HG02798 (cell line): ENCODE measurements around the gene BANP.
"Not testable (repeated sequence)": the region's sequence is repeated elsewhere in the genome, so short reads cannot be mapped to it uniquely, and the experiment has no call there.

Experiments
- ATAC-seq: cut with Tn5 transposase; IDR thresholded peaks from one replicate; pipeline ENCODE4 v1.9.1; 2021; ENCODE audit warnings: mild to moderate bottlenecking; ENCODE audit not compliant: unreplicated experiment, poor library complexity

The BANP gene

DNA sequence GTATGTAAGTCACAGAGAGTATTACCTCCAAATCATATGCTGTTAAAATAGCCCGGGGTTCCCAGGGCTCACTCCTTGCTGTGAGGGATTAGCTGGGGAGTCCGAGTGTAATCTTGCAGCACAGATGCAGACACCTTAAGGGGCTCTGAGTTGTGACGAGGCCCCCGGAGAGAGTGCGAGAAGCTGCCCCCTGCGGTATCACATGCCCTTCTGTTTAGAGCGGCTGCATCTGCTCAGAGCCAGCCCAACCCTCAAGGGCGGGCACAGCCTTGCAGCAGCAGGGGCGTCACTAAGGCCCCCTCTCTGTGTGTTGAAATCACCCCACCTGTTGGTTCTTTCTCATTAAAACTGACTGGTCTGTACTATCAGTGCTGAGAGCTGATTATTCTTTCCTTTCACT, 37.4 kb downstream of the BANP start:
- not testable (repeated sequence) for ATAC-seq

DNA sequence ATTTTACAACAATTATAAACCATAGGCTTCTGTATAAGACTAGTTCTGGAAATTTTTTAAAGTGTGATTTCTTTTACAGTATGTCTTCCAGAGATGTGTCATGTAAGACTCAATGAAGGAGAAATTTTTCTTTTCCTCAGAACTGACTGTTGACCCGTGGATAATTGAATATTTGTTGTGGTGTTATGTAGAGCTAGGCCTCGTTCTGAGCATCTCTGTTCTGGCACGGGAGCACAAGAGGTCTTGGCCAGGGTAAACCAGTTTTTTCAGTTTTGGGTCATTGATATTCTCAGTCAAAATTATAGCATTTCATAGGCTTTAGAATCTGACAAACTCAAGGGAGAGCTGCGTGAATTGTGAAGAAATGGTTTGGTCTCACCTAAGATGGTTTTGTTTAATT, 39.0 kb downstream of the BANP start:
- ATAC-seq, result not testable (repeated sequence)

DNA sequence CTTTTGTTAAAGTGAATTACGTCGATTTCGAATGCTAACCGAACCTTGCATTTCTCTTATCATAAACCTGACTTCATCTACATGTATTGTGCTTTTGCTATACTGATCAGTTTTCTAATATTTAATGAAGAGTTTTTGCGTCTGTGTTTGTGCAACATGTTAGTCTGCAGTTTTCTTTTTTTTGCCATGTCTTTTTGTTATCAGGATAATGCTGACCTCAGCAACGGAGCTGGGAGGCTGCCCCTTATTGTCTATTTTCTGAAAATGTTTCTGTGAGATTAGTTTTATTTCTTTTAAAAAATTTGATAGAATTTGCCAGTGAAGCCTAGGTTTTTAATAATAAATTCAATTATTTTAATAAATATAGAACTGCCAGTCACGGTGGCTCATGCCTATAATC, 40.9 kb downstream of the BANP start:
- not testable (repeated sequence) for ATAC-seq

DNA sequence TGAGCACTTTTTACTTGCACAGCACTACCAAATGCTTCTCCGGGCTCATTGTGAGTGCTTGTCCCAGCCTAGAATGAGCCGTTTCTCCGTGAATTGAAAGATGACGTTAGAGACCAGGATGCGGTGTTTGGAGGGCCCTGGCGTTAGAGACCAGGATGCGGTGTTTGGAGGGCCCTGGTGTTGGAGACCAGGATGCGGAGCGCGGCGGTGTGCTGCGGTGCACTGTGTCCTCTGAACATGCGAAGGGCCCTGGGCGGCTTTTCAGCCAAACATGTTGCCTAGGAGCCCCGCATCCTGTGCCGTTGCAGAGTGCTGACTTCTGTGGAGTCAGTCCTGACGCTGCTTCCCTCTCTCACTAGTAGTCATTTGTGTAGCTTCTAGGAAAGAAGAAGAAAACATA, 42.7 kb downstream of the BANP start:
- ATAC-seq, result no peak

DNA sequence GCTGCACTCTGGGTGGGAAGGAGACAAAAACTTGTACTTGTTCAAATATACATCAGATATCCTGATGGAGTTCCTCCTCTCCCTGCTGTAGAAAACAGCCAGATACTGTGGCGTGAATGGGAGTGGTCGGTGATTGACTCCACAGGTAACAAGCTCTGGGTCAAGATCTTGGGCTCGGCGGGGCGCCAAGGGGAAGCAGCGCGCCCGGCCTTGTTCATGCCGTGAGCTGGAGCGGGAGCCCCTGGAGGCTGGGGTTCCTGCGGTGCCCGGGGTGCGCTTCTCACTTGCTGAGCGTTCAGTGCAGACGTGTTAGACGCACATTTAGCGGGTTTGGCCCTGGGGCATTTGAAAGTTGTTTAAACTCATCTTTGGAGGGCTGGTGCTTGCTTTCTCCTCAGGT, 44.4 kb downstream of the BANP start:
- no peak for ATAC-seq

DNA sequence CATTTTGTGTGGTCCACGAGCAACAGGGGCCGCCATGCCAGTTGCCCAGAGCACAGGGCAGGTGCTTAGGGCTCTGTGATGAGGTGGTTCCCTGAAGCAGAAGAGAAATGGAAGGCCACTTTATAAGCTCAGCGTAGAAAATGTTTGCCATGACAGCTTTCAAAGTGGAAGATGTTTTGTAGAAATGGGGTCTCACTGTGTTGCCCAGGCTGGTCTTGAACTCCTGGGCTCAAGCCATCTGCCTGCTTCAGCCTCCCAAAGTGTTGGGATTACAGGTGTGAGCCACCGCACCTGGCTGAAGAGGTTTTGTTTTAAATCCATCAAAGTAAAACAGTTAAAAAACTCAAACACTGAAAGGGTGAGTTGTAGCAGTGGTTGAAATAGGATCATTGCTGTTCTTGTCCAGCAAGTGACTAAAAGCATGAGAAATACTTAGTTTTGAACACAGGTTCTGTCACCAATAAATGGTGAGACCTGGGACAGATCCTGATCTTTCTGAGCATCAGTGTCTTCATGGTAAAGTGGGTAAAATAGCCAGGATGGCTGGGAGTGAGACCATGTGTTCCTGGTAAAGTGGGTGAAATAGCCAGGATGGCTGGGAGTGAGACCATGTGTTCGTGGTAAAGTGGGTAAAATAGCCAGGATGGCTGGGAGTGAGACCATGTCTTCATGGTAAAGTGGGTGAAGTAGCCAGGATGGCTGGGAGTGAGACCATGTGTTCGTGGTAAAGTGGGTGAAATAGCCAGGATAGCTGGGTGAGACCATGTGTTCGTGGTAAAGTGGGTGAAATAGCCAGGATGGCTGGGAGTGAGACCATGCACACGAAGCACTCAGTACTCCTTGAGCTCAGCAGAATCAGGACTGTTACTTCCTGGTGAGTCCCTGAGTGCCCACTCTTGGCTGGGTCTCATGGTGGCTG, 46.0 kb downstream of the BANP start:
- no peak for ATAC-seq

DNA sequence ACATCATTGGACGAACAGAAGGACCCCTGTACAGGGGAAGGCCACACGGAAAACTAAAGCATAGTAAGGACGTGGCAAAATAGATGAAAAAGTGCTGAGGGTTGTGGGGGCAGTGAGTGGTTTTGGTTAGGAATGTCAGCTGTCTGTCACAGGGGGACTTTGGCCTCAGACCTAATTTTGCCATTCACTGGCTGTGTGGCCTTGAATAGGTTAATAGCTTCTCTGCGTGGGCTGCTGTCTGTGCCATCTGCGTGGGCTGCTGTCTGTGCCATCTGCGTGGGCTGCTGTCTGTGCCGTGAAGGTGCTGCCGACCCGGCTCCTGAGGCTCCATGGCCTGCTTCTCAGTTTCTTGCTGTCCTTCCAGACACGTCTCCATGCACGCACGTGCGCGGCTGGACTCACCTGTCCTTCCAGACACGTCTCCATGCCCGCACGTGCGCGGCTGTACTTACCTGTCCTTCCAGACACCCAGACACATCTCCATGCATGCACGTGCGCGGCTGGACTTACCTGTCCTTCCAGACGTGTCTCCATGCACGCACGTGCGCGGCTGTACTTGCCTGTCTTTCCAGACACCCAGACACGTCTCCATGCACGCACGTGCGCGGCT, 47.1 kb downstream of the BANP start:
- not testable (repeated sequence) for ATAC-seq

DNA sequence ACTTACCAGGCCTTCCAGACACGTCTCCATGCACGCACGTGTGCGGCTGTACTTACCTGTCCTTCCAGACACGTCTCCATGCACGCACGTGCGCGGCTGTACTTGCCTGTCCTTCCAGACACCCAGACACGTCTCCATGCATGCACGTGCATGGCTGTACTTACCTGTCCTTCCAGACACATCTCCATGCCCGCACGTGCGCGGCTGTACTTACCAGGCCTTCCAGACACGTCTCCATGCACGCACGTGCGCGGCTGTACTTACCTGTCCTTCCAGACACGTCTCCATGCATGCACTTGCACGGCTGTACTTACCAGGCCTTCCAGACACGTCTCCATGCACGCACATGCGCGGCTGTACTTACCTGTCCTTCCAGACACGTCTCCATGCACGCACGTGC, 47.8 kb downstream of the BANP start:
- not testable (repeated sequence) for ATAC-seq

DNA sequence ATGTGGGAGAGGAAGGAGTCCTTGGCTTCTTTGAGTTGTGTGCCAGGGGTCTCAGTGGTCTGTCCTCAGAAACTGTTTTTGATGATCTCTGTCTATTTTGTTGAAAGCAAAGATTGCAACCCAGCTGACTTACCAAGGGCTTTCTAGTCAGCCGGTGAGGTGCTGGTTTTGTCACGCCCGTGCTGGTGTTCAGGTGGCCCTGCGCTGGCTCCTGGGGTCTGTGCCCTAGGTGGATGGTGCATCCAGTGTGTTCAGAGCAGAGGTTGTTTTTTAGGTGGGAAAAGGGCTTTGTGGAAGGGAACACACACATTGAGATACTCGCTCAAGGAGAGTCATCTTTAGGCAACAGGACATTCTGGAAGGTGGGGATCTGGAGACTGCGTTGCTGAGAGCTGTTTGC, 51.0 kb downstream of the BANP start:
- no peak for ATAC-seq

DNA sequence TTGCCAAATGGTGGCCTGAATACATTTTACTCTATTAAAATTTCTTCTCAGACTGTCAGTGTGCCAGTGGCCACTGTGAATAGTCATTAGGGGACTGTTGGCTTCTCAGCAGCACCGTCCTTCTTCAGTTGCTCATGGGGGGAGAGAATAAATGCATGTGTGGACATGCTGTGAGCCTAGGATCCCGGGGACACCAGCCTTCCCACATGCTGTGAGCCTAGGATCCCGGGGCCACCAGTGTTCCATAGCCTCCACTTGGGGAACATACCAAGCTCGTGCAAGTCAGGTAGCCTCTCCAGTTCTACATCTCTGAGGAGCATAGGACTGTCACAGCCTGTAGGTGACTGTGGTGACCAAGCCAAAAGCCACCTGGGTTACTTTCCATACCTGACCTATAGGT, 51.5 kb downstream of the BANP start:
- no peak for ATAC-seq

DNA sequence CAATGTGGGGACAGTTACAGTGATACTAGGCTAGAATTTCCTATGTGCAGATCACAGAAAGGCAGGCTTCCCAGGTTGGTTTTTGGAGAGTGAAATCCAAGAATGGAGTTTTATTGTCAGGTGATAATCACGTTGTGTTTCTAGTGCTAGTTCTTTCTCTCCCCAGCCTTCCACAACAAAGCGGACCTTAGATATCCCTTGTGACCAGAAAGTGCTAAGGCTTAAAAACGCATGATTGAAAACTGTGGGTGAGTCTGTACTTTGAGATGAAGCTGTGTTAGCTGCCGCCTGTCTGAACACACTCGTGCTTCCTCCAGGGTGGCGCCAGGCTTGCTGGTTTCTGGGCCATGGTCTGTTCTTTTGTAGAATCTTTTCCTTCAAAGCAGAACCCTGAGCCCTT, 52.1 kb downstream of the BANP start:
- no peak for ATAC-seq

DNA sequence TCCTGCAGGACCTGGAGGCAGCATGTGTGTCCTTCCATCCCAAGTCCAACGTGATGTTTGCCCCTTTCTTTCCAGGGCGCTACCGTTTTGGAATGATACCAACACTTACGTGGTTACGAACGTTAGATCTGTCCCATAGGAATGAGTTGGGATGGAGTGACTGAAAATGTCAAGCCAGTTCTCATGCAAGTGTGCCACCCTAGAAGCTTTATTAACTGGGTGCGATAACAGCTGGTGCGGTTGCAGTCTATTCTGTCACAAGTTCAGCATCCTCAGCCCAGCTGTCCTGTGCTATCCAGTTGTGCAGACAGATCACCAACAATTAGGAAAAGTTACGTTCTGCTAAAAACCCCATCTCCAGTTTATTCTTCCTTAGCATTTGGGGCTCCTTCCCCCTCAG, 52.5 kb downstream of the BANP start:
- ATAC-seq, result no peak

DNA sequence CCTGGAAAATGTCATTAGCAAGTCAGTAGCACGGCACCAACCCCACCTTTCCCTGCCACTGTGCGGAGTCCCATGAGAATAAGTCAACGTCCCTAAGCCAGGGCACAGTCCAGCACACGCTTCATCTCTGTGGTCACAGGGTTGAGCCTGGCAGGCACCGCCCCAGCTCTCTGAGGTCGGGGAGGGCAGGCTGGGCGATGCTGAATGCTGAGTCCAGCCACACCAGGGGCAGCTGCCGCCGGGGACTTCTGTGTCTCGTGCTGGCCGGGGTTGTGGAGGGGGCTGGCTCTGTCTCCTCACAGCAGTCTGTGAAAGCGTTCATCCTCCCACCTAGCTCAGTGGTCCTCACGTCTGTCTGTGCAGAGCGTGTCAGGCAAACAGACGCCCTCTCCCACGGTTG, 53.2 kb downstream of the BANP start:
- ATAC-seq, result no peak

DNA sequence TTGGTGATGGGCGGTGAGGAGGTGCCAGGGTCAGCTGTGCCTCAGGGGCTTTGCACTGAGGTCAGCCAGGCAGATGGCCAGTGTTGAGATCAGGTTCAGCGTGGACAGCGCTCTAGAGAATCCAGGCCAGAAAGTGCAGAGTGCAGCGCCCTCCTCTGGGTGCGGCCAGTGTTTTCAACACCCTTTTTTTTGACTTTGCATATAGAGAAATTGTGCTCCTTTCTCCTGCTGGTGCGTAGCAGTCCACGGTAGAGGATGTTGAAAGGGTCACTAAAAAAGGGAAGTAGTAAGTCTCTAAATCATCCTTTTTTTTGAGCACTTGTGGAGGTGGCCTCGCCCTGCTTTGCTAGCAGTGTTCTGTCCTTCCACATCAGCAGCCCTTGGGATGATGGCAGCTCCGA, 53.9 kb downstream of the BANP start:
- no peak for ATAC-seq

DNA sequence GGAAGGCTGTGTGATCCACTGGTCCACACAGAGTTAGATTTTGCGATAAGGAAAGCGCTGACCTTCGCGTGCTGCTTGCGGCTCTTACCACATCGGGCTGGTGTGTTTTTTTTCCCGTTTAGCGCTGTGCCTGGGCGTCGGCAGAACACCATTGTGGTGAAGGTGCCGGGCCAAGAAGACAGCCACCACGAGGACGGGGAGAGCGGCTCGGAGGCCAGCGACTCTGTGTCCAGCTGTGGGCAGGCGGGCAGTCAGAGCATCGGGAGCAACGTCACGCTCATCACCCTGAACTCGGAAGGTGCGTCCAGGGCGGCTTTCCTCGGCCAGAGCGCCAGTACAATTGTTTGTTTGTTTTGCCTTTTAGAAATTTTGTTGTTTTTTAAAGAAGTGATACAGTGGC, 54.7 kb downstream of the BANP start:
- ATAC-seq, result no peak

DNA sequence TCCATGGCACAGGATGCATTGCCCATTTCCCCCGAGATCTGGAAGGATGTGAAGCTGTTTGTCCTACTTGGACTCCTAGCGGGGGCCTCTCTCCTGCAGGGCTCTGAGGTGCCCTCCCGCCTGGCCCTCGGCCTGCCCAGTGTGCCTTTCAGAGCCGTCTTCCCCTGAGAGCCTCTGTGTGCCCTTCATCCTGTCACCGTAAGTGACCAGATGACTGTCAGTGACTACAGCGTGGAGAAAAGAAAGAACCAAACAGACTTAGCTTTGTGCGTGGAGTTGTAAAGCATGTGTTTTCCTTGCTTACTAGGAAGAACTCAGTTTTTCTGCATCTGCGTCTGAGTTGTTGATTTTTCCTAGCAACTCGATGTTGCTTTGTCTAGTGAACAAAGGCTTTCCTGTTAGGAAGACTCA, 56.1 kb downstream of the BANP start:
- ATAC-seq, result no peak

DNA sequence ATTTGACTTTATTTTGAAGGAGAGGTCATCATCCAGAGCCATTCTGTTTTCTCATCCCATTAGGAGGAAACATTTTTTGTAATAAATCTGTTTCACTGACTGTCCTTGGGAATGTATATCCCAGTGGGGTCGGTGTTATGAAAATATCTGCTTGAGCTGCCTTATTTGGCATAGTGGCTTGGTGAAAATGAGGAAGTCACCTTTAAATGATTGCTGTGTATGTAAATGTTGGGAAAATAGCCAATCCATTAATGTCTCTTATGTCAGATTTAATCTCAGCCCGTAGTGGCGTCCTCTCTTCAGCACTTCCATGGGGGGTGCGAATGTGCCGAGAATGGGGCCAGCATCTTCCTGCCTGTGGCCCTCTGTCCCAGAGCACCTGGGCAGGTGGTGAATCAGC, 57.6 kb downstream of the BANP start:
- no peak for ATAC-seq

DNA sequence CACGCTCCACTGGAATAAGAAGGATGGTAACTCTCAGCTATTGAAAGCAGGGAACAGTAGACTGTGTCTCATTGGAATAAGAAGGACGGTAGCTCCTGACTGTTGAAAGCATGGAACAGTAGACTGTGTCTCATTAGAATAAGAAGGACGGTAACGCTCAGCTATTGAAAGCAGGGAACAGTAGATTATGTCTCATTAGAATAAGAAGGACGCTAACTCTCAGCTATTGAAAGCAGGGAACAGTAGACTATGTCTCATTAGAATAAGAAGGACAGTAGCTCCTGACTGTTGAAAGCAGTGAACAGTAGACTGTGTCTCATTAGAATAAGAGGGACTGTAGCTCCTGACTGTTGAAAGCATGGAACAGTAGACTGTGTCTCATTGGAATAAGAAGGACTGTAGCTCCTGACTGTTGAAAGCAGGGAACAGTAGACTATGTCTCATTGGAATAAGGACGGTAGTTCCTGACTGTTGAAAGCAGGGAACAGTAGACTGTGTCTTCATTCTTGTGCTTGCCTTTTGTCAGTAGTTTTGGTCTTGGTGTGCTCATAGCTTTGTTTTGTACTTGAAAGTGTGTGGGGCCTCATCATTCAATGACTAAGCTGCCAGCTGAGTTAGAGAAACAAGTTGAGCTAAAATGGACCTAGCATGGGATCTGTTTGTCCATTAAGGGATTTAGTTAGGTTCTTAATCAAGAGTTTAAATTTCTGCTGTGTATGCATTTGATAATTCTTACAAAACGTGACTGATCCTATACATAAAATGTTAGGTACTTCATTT, 58.5 kb downstream of the BANP start:
- no peak for ATAC-seq

DNA sequence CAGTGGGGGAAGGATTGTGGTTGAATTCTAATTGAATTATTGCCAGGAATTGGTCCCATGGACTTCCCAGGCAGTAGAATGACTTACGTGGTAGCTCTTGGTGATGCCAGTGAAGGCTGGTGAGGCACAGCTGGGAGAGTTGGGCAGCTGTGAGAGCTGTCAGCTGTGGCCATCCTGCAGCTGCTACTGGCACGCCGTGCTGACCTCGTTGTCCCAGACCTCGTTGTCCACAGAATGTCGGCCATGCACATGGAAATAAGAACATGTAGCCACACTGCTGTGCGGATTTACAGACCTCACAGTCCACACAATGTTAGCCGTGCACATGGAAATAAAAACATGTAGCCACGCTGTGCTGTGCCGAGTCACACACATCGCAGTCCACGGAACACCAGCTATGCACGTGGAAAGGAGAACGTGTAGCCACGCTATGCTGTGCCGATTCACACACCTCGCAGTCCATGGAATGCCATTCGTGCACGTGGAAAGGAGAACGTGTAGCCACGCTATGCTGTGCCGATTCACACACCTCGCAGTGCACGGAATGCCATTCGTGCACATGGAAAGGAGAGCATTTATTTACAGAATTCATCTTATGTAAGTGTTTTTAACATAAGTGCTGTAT, 59.2 kb downstream of the BANP start:
- no peak for ATAC-seq

DNA sequence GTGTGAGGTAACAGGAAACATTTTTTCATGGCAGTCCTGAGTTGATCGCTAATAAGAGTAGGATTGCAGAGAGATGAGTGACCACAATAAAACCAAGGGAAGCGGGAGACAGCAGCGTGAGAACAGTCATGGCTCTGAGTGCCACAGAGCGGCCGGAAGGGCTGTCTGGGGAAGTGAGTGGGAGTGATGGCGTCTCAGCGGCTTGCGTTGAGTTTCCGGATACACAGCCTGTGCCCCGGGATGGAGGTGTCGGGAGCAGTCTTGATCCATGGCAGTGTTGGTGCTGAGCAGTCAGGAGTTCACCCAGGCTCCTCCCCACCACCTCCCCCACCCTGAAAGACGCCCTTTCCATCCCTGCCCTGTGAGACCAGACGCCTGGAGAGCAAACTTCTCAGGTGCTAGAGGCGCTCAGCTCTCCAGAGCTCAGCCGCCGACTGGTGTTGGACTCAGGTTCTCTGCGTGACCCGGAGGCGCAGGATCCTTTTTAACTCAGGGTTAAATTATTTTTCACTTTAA, 59.8 kb downstream of the BANP start:
- no peak for ATAC-seq

DNA sequence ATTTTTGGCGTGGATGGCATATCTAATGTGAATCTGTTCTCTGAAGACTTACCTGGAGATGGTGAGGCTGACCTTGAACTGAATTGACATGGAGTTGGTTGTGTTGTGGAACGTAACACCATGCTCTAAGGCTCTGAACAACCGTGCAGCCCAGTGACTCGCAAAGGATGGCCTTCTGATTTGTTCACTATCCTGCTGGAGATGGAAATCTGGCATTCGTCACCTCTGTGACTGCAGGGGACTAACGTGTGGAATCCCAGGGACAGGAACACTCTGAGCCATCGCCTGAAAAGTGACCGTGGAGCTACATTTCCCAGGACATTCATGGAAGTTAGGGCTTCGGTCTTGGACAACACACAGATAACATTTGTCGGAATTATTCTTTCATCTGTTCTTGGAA, 61.1 kb downstream of the BANP start:
- ATAC-seq, result no peak
